Measurements from ENCODE around the gene ACAP2. TPM values are rescaled to one million over a fixed set of nuclear protein-coding genes. Genes with fewer than 3 reads are reported as not detected.
A peak's percentile ranks its signal among the peaks of the same experiment; 100 is the strongest.

Gene ACAP2
- total RNA-seq, 4 donors from 2014 or later = 31.8 to 85.8 (median 43.9) TPM

DNA sequence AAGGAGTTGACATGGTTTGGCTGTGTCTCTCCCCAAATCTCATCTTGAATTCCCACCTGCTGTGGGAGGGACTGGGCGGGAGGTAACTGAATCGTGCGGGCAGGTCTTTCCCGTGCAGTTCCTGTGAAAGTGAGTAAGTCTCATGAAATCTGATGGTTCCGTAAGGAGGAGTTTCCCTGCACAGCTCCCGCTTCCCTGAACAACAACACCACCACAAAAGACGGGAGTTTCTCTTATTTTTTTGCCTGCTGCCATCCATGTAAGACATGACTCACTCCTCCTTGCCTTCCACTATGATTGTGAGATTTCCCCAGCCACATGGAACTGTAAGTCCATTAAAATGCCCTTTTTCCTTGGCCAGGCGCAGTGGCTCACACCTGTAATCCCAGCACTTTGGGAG lies 194.5 kb downstream of the ACAP2 start:
- Histone ChIP-seq H3K36me3 (peaks cover 0 to 16% (median 0%) of the 10 kb centered on the region in 4 donors), H3K9me3 (no peaks in the 10 kb centered on the region), H3K4me3 (no peak overlapping the region), H3K4me1 (peaks cover 3 to 22% (median 21%) of the 10 kb centered on the region in 4 donors), H3K27ac (replicated peaks in 1 of 4) (no peak overlapping the region), H3K27me3 (no peaks in the 10 kb centered on the region)
- 94% methylated on average over 8 of the region's 8 CpGs for WGBS
- intact Hi-C loops (cut with DNase I) = no loop called here
- TF ChIP-seq CTCF (IDR thresholded peaks at IDR 0.05) = no peak
- TF ChIP-seq POLR2AphosphoS5 (IDR thresholded peaks at IDR 0.05) = no peak
- no peak for TF ChIP-seq POLR2A (IDR thresholded peaks at IDR 0.05; ENCODE audit: low read depth)
- no peak for TF ChIP-seq EP300 (IDR thresholded peaks at IDR 0.05)
- no peak for DNase-seq (ENCODE audit: extremely low spot score)

DNA sequence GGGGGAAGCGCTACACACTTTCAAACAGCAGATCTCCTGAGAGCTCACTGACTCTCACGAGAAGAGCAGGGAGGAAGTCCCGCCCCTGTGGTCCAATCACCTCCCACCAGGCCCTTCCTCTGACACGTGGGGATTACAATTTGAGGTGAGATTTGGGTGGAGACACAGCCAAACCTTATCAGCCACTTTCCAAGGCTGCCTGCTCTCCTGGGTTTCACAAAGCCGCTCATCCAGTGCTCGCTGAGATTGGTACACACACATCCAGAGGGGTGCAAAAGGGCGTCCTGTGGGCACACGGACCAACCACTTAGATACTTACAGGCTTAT lies 195.0 kb downstream of the ACAP2 start:
- peaks cover 3 to 17% (median 16%) of the 10 kb centered on the region in 4 donors for H3K4me1 ChIP-seq
- WGBS = 81% methylated on average over 5 of the region's 8 CpGs
- H3K27ac ChIP-seq (replicated peaks in 1 of 4) = no peak overlapping the region
- no peaks in the 10 kb centered on the region for H3K27me3 ChIP-seq
- H3K4me3 ChIP-seq = no peak overlapping the region
- DNase-seq (ENCODE audit: extremely low spot score) = no peak
- intact Hi-C loops (cut with DNase I) = no loop called here
- H3K36me3 ChIP-seq = peaks cover 0 to 16% (median 0%) of the 10 kb centered on the region in 4 donors
- TF ChIP-seq POLR2AphosphoS5 (IDR thresholded peaks at IDR 0.05) = no peak
- no peak for TF ChIP-seq POLR2A (IDR thresholded peaks at IDR 0.05; ENCODE audit: low read depth)
- TF ChIP-seq EP300 (IDR thresholded peaks at IDR 0.05) = no peak
- no peak for TF ChIP-seq CTCF (IDR thresholded peaks at IDR 0.05)
- H3K9me3 ChIP-seq = no peaks in the 10 kb centered on the region

DNA sequence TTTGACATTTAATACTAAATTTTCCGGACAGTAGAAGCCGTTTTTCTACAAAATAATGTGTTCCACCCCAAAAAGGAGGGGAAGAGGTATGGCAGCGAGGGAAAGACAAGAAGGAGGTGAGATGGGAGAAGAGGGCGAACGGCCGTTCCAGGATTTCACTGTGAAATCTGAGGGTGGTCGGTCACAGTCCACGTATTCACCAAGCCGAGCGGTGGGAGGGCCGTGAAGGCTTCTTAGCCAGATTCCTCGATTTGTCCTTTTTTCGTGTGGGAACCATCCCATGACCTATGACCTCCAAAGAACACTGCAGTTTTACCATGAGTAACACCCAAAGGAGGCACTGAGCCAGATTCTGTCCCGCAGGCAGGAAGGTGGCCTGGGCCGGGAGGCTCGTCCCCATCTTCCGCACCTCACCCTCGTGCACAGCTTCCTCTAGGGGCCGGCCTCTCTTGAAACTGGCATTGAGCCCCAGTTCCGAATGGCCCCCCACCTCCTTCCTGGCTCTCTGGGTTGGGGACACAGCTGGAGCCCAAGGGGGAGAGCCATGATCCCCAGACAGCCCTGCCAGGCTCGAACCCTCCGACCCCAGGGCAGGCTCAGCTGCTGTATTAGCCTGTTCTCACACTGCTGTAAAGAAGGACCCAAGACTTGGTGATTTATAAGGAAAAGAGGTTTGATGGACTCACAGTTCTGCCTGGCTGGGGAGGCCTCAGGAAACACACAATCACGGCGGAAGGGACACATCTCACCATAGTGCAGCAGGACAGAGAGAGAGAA lies 195.5 kb downstream of the ACAP2 start:
- Histone ChIP-seq H3K27me3 (no peaks in the 10 kb centered on the region), H3K4me1 (peaks cover 3 to 12% (median 11%) of the 10 kb centered on the region in 4 donors), H3K36me3 (peaks cover 0 to 16% (median 0%) of the 10 kb centered on the region in 4 donors), H3K4me3 (no peak overlapping the region), H3K9me3 (no peaks in the 10 kb centered on the region), H3K27ac (replicated peaks in 1 of 4) (no peak overlapping the region)
- WGBS = 94% methylated on average over 23 of the region's 24 CpGs
- TF ChIP-seq EP300 (IDR thresholded peaks at IDR 0.05) = no peak
- TF ChIP-seq POLR2A (IDR thresholded peaks at IDR 0.05; ENCODE audit: low read depth) = no peak
- no peak for TF ChIP-seq CTCF (IDR thresholded peaks at IDR 0.05)
- TF ChIP-seq POLR2AphosphoS5 (IDR thresholded peaks at IDR 0.05) = no peak
- intact Hi-C loops (cut with DNase I) = no loop called here
- DNase-seq (ENCODE audit: extremely low spot score) = peak; percentile 14

DNA sequence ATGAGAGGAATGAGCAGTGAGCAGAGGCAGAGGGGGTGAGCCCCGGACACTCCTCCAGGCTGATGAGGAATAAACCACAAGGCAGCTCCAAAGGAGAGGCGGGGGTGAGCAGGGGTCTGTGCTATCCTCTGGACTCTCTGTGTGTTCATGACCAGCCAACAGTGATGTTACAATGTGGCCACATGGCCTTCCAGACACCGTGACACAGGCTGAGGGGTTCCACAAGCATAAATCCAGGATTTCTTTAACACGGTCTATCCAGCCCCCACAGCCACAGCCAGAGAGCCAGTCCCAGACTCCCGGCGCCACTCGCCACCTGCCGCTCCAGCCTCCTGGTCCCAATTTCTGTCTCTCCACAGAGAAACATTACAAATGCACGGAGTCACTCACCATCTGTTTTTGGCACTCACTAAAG lies 196.2 kb downstream of the ACAP2 start:
- 90% methylated on average over 9 of the region's 9 CpGs for WGBS
- H3K36me3 ChIP-seq = peaks cover 0 to 16% (median 0%) of the 10 kb centered on the region in 4 donors
- no peaks in the 10 kb centered on the region for H3K27me3 ChIP-seq
- no peak overlapping the region for H3K4me3 ChIP-seq
- H3K27ac ChIP-seq (replicated peaks in 1 of 4) = no peak overlapping the region
- peak; percentile 80 for DNase-seq (ENCODE audit: extremely low spot score)
- intact Hi-C loops (cut with DNase I) = no loop called here
- TF ChIP-seq POLR2AphosphoS5 (IDR thresholded peaks at IDR 0.05) (no peak), POLR2A (IDR thresholded peaks at IDR 0.05; ENCODE audit: low read depth) (no peak), CTCF (IDR thresholded peaks at IDR 0.05) (no peak), EP300 (IDR thresholded peaks at IDR 0.05) (no peak)
- no peaks in the 10 kb centered on the region for H3K9me3 ChIP-seq
- peaks cover 3 to 11% (median 10%) of the 10 kb centered on the region in 4 donors for H3K4me1 ChIP-seq
